ENCODE data around the gene ADAM15.

ADAM15 gene

DNA sequence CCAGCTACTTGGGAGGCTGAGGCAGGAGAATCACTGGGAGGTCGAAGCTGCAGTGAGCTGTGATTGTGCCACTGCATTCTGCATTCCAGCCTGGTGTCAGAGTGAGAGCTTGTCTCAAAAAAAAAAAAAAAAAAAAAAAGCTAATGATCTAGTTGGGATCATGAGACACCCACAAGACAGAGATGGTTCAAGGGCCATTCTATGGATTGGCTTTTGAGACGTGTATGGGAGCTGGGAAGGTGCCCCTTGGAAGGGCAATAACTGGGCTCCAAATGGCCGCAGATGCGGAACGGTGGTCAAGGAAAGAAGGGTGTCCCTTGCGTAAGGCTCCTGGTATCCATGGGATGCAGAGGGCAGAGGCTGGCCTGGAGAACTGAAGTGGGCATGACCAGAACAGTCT, 6.8 kb upstream of the ADAM15 start:
- DNase-seq (ENCODE audit: low read depth), result no peak
- H3K4me3 ChIP-seq (ENCODE audit: low read depth, low read length), result no peak overlapping the region
- TF ChIP-seq, protein P1, sequence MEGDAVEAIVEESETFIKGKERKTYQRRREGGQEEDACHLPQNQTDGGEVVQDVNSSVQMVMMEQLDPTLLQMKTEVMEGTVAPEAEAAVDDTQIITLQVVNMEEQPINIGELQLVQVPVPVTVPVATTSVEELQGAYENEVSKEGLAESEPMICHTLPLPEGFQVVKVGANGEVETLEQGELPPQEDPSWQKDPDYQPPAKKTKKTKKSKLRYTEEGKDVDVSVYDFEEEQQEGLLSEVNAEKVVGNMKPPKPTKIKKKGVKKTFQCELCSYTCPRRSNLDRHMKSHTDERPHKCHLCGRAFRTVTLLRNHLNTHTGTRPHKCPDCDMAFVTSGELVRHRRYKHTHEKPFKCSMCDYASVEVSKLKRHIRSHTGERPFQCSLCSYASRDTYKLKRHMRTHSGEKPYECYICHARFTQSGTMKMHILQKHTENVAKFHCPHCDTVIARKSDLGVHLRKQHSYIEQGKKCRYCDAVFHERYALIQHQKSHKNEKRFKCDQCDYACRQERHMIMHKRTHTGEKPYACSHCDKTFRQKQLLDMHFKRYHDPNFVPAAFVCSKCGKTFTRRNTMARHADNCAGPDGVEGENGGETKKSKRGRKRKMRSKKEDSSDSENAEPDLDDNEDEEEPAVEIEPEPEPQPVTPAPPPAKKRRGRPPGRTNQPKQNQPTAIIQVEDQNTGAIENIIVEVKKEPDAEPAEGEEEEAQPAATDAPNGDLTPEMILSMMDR (IDR thresholded peaks at IDR 0.05; ENCODE audit: control insufficient read depth, extremely low read depth, insufficient read depth), result no peak

DNA sequence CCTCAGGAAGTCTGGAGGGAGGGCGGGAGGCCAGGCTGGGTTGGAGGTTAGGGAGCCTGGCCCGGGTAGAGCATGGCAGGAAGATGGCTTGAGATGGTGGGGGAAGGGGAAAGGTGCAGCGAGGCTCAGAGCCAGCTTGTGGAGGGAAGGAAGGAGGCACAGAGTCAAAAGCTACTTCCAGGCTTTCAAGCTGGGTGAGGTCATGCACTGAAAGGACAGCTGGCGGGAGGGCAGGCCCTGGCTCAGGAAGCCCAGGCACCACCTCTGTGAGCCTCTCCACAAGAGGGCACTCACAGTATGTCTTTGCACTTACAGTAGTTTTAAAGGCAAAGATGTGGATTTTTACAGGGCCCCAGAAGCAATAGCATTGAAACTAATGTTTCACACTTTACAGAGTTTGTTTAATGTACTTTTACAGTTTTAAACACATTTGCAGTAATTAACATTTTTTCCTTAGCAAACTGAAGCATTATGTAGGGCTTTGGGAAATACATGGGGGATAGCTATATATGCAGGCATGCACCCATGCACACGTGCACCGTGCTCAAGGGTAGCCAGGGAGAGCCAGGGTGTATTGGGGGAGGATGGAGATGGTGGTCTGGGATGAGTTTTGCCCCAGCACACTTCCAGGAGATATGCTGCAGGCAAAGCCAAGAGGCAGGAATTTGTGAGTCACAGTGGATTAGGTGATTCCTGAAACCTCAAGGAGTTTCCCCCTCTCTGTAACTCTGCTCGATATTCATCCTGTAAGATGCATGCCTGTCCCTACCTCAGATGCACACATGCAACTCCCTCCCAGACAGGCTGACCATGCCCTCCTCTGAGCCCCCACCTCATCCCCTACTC, 6.1 kb upstream of the ADAM15 start:
- no peak overlapping the region for H3K4me3 ChIP-seq (ENCODE audit: low read depth, low read length)
- DNase-seq (ENCODE audit: low read depth), result peak; percentile 93
- TF ChIP-seq, protein P1 (IDR thresholded peaks at IDR 0.05; ENCODE audit: control insufficient read depth, extremely low read depth, insufficient read depth), result peak; percentile 86

DNA sequence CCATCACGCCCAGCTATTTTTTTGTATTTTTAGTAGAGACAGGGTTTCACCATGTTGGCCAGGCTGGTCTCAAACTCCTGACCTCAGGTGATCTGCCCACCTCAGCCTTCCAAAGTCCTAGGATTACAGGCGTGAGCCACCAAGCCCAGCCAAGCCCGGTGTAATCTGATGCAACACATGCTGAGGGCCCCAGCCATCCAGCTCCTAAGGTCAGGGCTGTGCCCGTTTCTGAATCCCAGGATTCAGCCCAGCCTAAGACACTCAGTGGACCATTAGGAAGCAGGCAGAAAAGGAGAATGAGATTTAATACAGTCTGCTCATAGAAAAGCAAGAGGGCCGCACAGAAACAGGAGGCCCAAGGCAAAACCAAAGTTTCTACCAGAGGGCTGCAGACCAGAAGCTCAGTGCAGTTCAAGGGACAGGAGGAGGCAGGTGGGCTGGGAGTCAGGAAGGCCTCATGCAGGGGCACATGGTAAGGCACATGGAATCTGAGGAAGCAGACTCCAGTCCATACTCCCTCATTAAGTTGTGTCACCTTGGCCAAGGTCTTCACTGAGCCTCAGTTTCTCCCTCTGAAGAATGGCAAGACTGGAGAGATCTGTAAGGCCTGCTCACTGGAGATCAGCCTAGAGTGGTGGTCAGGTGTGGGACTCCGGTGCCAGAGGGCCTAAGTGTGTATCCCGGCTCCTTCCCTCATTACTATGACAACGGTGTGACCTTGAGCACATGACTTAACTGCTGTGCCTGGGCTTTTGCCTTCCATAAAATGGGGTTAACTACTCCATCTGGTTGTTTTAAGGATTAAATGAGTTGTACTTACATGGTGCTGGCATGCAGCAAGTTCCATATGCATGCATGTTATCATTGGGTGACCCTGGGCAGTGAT, 2.4 kb upstream of the ADAM15 start:
- no peak for DNase-seq (ENCODE audit: low read depth)
- TF ChIP-seq, protein P1 (IDR thresholded peaks at IDR 0.05; ENCODE audit: control insufficient read depth, extremely low read depth, insufficient read depth), result no peak
- H3K4me3 ChIP-seq (ENCODE audit: low read depth, low read length), result no peak overlapping the region

DNA sequence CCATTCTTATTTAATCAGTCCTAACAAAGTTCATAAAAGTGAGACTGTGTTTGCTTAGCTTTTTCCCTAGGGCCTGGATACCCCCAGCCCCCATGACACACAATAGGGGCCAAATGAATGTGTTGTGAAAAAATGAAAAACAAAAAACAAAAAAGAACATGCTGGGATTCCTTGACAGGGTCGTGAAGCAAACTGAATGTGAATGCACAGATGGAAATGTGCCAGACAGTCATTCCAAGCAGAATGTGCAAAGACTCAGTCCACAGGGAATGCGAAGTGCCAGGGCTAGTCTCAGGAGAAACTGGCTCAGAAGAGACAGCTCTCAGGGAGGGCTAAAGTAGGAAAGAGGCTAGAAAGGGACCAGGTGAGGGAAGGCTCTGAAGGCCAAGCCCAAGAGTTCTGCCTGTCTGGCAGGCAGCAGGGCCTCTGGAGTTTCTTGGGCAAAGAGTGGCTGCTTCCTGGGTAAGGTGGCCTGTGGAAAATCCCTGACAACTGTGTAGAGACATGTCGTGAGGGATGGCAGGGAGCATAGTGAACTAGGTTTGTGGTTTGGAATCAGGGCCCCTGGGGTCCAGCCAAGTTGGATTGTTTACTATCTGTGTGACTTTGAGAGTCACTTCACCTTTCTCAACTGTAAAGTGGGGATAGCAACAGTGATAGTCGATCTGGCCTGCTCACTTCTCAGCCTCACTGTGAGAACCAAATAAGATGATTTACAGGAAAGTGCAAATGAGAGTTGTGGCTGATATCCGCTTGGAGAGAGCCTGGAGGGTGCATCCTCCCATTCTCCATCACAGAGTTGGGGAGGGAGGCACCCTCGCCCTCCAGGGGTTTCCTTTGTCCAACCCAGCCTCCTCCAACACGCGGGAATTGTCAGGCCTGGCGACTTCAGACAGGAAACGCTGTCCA, 1.2 kb upstream of the ADAM15 start:
- H3K4me3 ChIP-seq (ENCODE audit: low read depth, low read length), result peak overlapping the region; percentile 98
- DNase-seq (ENCODE audit: low read depth), result no peak
- TF ChIP-seq, protein P1 (IDR thresholded peaks at IDR 0.05; ENCODE audit: control insufficient read depth, extremely low read depth, insufficient read depth), result no peak

DNA sequence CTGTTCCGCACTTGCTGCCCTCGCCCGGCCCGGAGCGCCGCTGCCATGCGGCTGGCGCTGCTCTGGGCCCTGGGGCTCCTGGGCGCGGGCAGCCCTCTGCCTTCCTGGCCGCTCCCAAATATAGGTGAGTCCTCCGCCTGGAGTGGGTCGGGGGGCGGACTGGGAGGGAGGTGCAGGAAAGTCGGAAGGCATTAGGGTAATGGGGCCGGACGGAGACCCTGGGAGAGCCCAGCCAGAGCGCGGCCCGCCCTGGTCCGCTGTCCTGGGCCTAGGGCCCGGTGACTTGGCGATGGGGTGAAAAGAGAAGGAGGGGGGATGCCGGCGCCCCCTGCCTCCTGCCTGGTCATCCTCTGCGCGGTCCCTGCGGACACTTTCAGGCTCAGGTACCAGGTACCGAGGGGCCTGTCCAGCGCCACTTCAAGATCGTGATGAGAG, 243 bp downstream of the ADAM15 start:
- TF ChIP-seq, protein P1 (IDR thresholded peaks at IDR 0.05; ENCODE audit: control insufficient read depth, extremely low read depth, insufficient read depth), result no peak
- DNase-seq (ENCODE audit: low read depth), result no peak
- peak overlapping the region; percentile 98 for H3K4me3 ChIP-seq (ENCODE audit: low read depth, low read length)

DNA sequence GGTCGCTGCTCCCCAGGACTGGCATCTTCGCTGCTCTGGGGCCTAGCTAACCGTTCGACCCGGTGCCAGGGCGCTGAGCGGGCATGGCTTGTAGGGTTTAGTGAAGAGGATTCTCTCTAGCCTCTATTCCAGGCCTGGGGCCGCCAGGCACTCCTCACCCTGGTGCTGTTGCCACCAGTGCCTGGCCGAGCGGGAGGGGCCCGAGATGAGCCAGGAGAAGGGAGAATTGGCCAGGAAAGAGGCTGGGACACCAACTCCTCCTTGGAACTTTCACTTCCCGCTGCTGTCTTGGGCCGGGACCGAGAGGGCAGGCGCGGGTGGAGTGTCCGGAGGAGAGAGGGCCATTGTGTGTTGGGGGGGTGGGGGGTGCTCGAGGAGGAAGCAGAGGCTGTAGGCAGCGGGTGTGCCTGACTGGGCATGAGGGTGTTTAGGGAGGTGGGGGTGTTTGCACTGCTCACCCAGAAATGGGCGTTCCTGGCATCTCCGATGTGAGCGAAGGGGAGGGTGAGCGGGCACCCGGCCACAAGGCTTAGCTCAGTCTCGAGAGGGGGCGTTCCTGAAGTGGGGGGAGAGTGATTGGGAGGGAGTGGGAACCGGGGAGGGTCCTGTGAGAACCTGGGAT, 772 bp downstream of the ADAM15 start:
- DNase-seq (ENCODE audit: low read depth), result no peak
- peak overlapping the region; percentile 98 for H3K4me3 ChIP-seq (ENCODE audit: low read depth, low read length)
- TF ChIP-seq, protein P1 (IDR thresholded peaks at IDR 0.05; ENCODE audit: control insufficient read depth, extremely low read depth, insufficient read depth), result 0 out of 2 replicates have a peak, but pooled peaks have one; percentile 0
